ENCODE measurements around the gene ARX. TPM values are rescaled to one million over a fixed set of nuclear protein-coding genes. Genes with fewer than 3 reads are reported as not detected.

Gene ARX
- total RNA-seq: not detected

- ChIA-PET CTCF (interaction anchor here (0.6 to 1.0 kb wide), 2 partner anchors 14 to 328 kb away, joined by 3 read pairs; no protein-coding TSS in a partner anchor), POLR2A (no interaction called here)
- Mint-ChIP-seq H3K9me3 (no peaks in the 10 kb centered on the region), H3K27ac (peak within 1 kb of the TSS; percentile 46), H3K36me3 (ENCODE audit: low read depth) (peaks cover 3% of the 10 kb centered on the region), H3K4me3 (no peak within 1 kb of the TSS), H3K27me3 (peaks cover 72% of the 10 kb centered on the region), H3K4me1 (peaks cover 13% of the 10 kb centered on the region)
- DNase-seq: peak; percentile 16
Observed at GRCh38 chrX:25015486-25016360, at the start of gene ARX. TSS of gene ARX (minus strand) at chrX:25015965. CDS start at chrX:25015737, 228 bp downstream.

- no peak overlapping the region for H3K27ac Mint-ChIP-seq
- ChIA-PET POLR2A (no interaction called here), CTCF (no interaction called here)
- no peak overlapping the region for H3K4me3 Mint-ChIP-seq
- peaks cover 4% of the 10 kb centered on the region for H3K9me3 Mint-ChIP-seq
- no peaks in the 10 kb centered on the region for H3K36me3 Mint-ChIP-seq (ENCODE audit: low read depth)
- no peaks in the 10 kb centered on the region for H3K4me1 Mint-ChIP-seq
- no peak for DNase-seq
- peaks cover 4% of the 10 kb centered on the region for H3K27me3 Mint-ChIP-seq
Observed at GRCh38 chrX:25059273-25059672, 43.5 kb upstream of the ARX start.

DNA sequence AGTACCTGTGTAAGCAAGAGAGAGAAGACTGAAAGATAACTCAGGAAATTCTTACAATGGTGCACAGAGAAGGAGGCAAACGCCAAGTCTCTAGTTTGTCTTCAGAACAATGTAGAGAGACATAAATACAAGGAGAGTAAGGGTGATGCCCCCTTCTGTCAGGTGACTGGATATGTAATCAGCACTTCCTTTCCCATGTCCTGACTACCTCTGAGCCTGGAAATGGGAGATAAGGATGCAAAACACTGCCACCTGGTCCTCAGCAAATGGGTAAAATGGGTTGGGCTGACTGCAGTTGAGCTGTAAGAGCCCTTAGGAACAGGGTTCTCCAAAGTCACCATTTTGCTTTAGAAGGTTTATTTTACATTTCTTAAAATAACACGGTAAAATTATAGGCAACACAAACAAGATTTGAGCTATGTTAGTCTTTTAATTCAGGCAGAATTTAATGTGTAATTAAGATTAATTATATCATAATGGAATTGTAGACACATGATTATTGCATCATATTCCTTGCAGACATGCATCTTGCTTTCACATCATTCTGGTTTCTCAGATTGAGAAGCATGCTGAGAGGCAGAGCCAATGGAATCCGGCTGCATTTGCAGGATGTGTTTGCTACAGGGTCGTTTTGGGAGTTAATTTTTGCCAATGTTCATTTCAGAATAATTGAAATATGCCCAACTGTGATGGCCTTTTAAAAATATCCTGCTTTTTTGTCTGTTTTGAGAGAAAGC, 37.2 kb upstream of the ARX start:
- H3K9me3 Mint-ChIP-seq: peaks cover 4% of the 10 kb centered on the region
- H3K36me3 Mint-ChIP-seq (ENCODE audit: low read depth): no peaks in the 10 kb centered on the region
- H3K4me3 Mint-ChIP-seq: no peak overlapping the region
- POLR2A ChIA-PET: no interaction called here
- DNase-seq: no peak
- H3K27me3 Mint-ChIP-seq: peaks cover 5% of the 10 kb centered on the region
- H3K4me1 Mint-ChIP-seq: peaks cover 11% of the 10 kb centered on the region
- no peak overlapping the region for H3K27ac Mint-ChIP-seq
- CTCF ChIA-PET: no interaction called here

- ChIA-PET POLR2A (no interaction called here), CTCF (no interaction called here)
- Mint-ChIP-seq H3K9me3 (no peaks in the 10 kb centered on the region), H3K36me3 (ENCODE audit: low read depth) (no peaks in the 10 kb centered on the region), H3K4me1 (peaks cover 11% of the 10 kb centered on the region), H3K4me3 (no peak overlapping the region), H3K27ac (no peak overlapping the region), H3K27me3 (peaks cover 2% of the 10 kb centered on the region)
- no peak for DNase-seq
Observed at GRCh38 chrX:25049971-25050370, 34.2 kb upstream of the ARX start.

DNA sequence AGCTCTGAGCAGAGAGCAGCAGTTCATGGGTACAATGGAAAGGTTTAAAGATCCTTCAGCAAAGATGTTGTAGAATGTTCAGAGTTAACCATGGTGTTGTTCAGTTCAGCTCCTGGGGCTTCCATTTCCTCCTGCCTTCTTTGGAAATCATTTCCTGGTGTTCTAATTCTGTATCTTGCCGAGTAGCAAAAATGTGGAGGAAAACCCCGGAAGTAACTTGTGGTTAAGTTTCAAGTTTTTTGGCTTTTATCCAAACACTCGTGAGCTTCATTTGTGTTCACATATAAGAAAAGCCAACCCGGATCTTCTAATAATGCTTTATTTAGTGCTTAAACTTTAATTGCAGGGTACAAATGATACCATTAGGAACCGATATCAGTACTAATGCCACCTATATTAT, 33.6 kb upstream of the ARX start:
- ChIA-PET CTCF (interaction anchor here (0.5 to 0.8 kb wide), 2 partner anchors 18 to 261 kb away, joined by 3 to 4 read pairs; no protein-coding TSS in a partner anchor), POLR2A (no interaction called here)
- Mint-ChIP-seq H3K27ac (no peak overlapping the region), H3K27me3 (peaks cover 2% of the 10 kb centered on the region), H3K36me3 (ENCODE audit: low read depth) (no peaks in the 10 kb centered on the region), H3K9me3 (no peaks in the 10 kb centered on the region), H3K4me1 (peaks cover 11% of the 10 kb centered on the region), H3K4me3 (no peak overlapping the region)
- no peak for DNase-seq

DNA sequence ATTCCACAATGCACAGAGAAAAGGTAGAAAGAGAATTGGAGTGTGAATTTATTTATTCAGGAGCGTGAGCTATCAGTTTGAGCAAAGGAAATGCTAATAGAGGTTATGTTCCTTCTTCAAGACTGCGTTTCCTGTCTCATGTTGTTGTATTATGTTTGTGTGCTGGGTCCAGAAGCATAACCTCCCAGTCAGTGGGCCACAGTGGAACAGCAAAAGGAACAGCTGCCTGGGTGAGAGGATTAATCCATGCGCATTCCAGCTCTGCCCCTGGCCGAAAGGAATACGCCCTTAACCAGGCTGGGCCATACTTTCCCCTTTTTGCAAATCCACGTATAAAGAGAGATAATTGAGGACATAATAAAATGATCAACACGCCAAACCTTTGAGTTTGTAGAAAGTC, 32.4 kb upstream of the ARX start:
- Mint-ChIP-seq H3K27ac (no peak overlapping the region), H3K9me3 (no peaks in the 10 kb centered on the region), H3K4me1 (peaks cover 11% of the 10 kb centered on the region), H3K27me3 (peaks cover 2% of the 10 kb centered on the region), H3K36me3 (ENCODE audit: low read depth) (no peaks in the 10 kb centered on the region), H3K4me3 (no peak overlapping the region)
- DNase-seq: no peak
- POLR2A ChIA-PET: no interaction called here
- CTCF ChIA-PET: no interaction called here

- POLR2A ChIA-PET: no interaction called here
- CTCF ChIA-PET: no interaction called here
- H3K9me3 Mint-ChIP-seq: no peaks in the 10 kb centered on the region
- no peak for DNase-seq
- no peaks in the 10 kb centered on the region for H3K27me3 Mint-ChIP-seq
- no peaks in the 10 kb centered on the region for H3K4me1 Mint-ChIP-seq
- H3K4me3 Mint-ChIP-seq: no peak overlapping the region
- no peaks in the 10 kb centered on the region for H3K36me3 Mint-ChIP-seq (ENCODE audit: low read depth)
- H3K27ac Mint-ChIP-seq: no peak overlapping the region
Observed at GRCh38 chrX:25043192-25043591, 27.4 kb upstream of the ARX start.

DNA sequence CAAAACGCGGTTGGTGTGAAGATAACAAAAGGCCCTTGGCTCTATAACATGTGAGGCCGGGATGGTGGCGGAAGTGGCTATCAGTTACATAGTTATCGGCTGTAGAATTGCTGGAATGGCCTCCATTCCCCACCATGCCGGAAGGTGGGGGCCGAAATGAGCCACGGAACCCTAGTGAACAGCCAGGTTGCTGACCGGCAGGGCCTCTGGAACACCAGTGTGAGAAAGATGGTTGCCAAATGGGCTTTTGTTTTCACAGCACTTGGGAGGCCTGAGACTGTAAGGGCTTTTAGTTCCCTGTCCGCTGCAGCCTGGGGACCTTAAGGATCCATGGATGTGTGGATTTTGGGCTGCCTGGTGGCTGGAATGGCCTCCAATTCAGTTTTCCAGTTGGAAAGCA, 23.3 kb upstream of the ARX start:
- no peaks in the 10 kb centered on the region for H3K4me1 Mint-ChIP-seq
- ChIA-PET POLR2A (no interaction called here), CTCF (no interaction called here)
- no peaks in the 10 kb centered on the region for H3K36me3 Mint-ChIP-seq (ENCODE audit: low read depth)
- no peak overlapping the region for H3K27ac Mint-ChIP-seq
- H3K4me3 Mint-ChIP-seq: no peak overlapping the region
- no peak for DNase-seq
- peaks cover 7% of the 10 kb centered on the region for H3K27me3 Mint-ChIP-seq
- H3K9me3 Mint-ChIP-seq: no peaks in the 10 kb centered on the region

GRCh38 chrX:25034889-25035288, 19.1 kb upstream of the ARX start:
- ChIA-PET POLR2A (no interaction called here), CTCF (interaction anchor here (0.9 kb wide), 1 partner anchor 13 kb away, joined by 3 read pairs; no protein-coding TSS in a partner anchor)
- no peak for DNase-seq
- H3K9me3 Mint-ChIP-seq: no peaks in the 10 kb centered on the region
- no peak overlapping the region for H3K4me3 Mint-ChIP-seq
- no peaks in the 10 kb centered on the region for H3K4me1 Mint-ChIP-seq
- H3K36me3 Mint-ChIP-seq (ENCODE audit: low read depth): no peaks in the 10 kb centered on the region
- H3K27ac Mint-ChIP-seq: no peak overlapping the region
- H3K27me3 Mint-ChIP-seq: peaks cover 9% of the 10 kb centered on the region

DNA sequence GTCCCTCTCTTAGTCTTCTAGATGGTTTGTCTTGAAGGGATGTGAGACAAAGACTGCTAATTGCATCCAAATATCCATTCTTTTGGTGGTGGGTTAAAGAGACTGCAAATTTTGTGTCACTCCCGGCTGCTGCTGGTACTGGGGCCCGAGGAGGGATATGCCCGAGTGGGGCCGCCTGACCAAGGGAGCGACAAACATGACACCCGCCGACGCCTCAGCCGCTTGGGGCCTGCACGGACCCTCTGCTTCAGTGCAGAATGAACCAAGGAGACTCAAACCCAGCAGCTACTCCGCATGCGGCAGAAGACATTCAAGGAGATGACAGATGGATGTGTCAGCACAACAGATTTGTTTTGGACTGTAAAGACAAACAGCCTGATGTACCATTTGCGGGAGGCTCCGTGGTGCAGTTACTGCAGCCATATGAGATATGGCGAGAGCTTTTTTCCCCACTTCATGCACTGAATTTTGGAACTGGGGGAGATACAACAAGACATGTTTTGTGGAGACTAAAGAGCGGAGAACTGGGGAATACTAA, 13.6 kb upstream of the ARX start:
- ChIA-PET POLR2A (no interaction called here), CTCF (no interaction called here)
- Mint-ChIP-seq H3K4me3 (no peak overlapping the region), H3K27ac (no peak overlapping the region), H3K4me1 (no peaks in the 10 kb centered on the region), H3K36me3 (ENCODE audit: low read depth) (no peaks in the 10 kb centered on the region), H3K9me3 (no peaks in the 10 kb centered on the region), H3K27me3 (peaks cover 20% of the 10 kb centered on the region)
- no peak for DNase-seq

- peaks cover 26% of the 10 kb centered on the region for H3K27me3 Mint-ChIP-seq
- H3K27ac Mint-ChIP-seq: no peak overlapping the region
- no peak for DNase-seq
- H3K9me3 Mint-ChIP-seq: no peaks in the 10 kb centered on the region
- no peaks in the 10 kb centered on the region for H3K4me1 Mint-ChIP-seq
- CTCF ChIA-PET: interaction anchor here (0.9 kb wide), 1 partner anchor 115 kb away, joined by 3 read pairs; no protein-coding TSS in a partner anchor
- POLR2A ChIA-PET: no interaction called here
- no peak overlapping the region for H3K4me3 Mint-ChIP-seq
- H3K36me3 Mint-ChIP-seq (ENCODE audit: low read depth): no peaks in the 10 kb centered on the region
Observed at GRCh38 chrX:25028726-25029125, 13.0 kb upstream of the ARX start.

- Mint-ChIP-seq H3K4me3 (no peak overlapping the region), H3K36me3 (ENCODE audit: low read depth) (no peaks in the 10 kb centered on the region), H3K9me3 (no peaks in the 10 kb centered on the region), H3K27ac (no peak overlapping the region), H3K27me3 (peaks cover 44% of the 10 kb centered on the region), H3K4me1 (peaks cover 7% of the 10 kb centered on the region)
- DNase-seq: no peak
- ChIA-PET POLR2A (no interaction called here), CTCF (no interaction called here)
Observed at GRCh38 chrX:25026576-25026975, 10.8 kb upstream of the ARX start.

DNA sequence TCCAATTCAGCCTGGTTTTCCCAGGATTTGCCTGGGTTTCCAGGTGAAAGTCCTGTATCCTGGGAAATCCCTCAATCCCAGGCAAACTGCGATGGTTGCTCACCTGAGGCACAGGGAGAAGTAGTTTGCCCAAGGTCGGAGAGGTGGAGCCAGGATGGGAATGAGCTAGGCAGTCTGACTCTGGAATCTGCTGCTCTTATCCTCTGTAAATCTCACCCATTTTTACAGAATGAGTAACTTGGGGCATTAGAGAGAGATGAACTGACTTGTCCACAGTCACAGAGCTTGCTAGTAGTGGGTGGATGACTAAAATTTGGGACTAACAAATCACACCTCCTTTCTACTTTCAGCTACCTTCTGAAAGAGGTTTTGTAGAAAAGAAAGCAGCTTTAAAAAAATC, 9.8 kb upstream of the ARX start:
- Mint-ChIP-seq H3K4me1 (peaks cover 11% of the 10 kb centered on the region), H3K36me3 (ENCODE audit: low read depth) (no peaks in the 10 kb centered on the region), H3K4me3 (no peak overlapping the region), H3K27ac (no peak overlapping the region), H3K9me3 (no peaks in the 10 kb centered on the region), H3K27me3 (peaks cover 51% of the 10 kb centered on the region)
- CTCF ChIA-PET: no interaction called here
- DNase-seq: no peak
- POLR2A ChIA-PET: no interaction called here
